GM23338 (cell line): Measurements from ENCODE around the gene JAG2. TPM values are rescaled to one million over a fixed set of nuclear protein-coding genes. Genes with fewer than 3 reads are reported as not detected.
A peak's percentile ranks its signal among the peaks of the same experiment; 100 is the strongest.

Experiments
- ATAC-seq: fragments of 200-7000 bp; cut with Tn5 transposase; 3 replicates; pipeline ENCODE4 v1.9.1; 2020
- DNase-seq: peaks from one replicate; pipeline ENCODE4 v3.0.0-alpha.2; 2015; ENCODE audit warnings: low spot score
- H2AFZ ChIP-seq: fragments of 200-600 bp; sonication (generic); 2 replicates; pipeline ENCODE4 v1.8.0; 2016; ENCODE audit warnings: antibody characterized with exemption, mild to moderate bottlenecking, moderate library complexity
- H3F3A ChIP-seq: fragments of 200-600 bp; sonication (generic); replicated peaks from 2 replicates; pipeline ENCODE4 v1.8.0; 2017; ENCODE audit warnings: antibody characterized with exemption, mixed run types, low read depth
- H3K27ac ChIP-seq: fragments of 200-600 bp; sonication (generic); 2 replicates; pipeline ENCODE4 v1.6.1; 2016; ENCODE audit warnings: low read depth
- H3K27me3 ChIP-seq: fragments of 200-600 bp; sonication (generic); 2 replicates; pipeline ENCODE4 v1.8.0; 2016; ENCODE audit warnings: mild to moderate bottlenecking, mixed run types, moderate library complexity; ENCODE audit not compliant: insufficient read depth
- H3K36me3 ChIP-seq: fragments of 200-600 bp; sonication (generic); 2 replicates; pipeline ENCODE4 v1.8.0; 2016; ENCODE audit warnings: mild to moderate bottlenecking; ENCODE audit not compliant: insufficient read depth
- H3K4me1 ChIP-seq: fragments of 200-600 bp; sonication (generic); 2 replicates; pipeline ENCODE4 v1.8.0; 2016; ENCODE audit warnings: mild to moderate bottlenecking, moderate library complexity; ENCODE audit not compliant: insufficient read depth
- H3K4me2 ChIP-seq: fragments of 200-600 bp; sonication (generic); 2 replicates; pipeline ENCODE4 v1.7.1; 2017; ENCODE audit warnings: mixed run types
- H3K4me3 ChIP-seq: fragments of 200-600 bp; sonication (generic); 2 replicates; pipeline ENCODE4 v1.6.1; 2016; ENCODE audit warnings: mixed run types
- H3K79me2 ChIP-seq: fragments of 200-600 bp; sonication (generic); replicated peaks from 2 replicates; pipeline ENCODE4 v1.8.0; 2017; ENCODE audit warnings: mild to moderate bottlenecking; ENCODE audit not compliant: insufficient read depth
- H3K9me2 ChIP-seq: fragments of 200-600 bp; sonication (generic); 2 replicates; pipeline ENCODE4 v1.8.0; 2017; ENCODE audit not compliant: insufficient read depth
- H4K20me1 ChIP-seq: fragments of 200-600 bp; sonication (generic); replicated peaks from 2 replicates; pipeline ENCODE4 v1.8.0; 2017; ENCODE audit warnings: mild to moderate bottlenecking; ENCODE audit not compliant: insufficient read depth
- H3K27ac Mint-ChIP-seq: 2 replicates; pipeline ENCODE4 v1.8.0; 2020; ENCODE audit warnings: inconsistent platforms, mild to moderate bottlenecking, moderate library complexity, mixed read lengths
- H3K27me3 Mint-ChIP-seq: 3 replicates; pipeline ENCODE4 v1.8.0; 2022; ENCODE audit warnings: low read depth, mild to moderate bottlenecking, moderate library complexity, mixed read lengths, inconsistent platforms; ENCODE audit not compliant: insufficient read depth, poor library complexity
- H3K36me3 Mint-ChIP-seq: 3 replicates; pipeline ENCODE4 v1.8.0; 2021; ENCODE audit warnings: low read depth, mild to moderate bottlenecking, inconsistent platforms, moderate library complexity, mixed read lengths
- H3K4me1 Mint-ChIP-seq: 3 replicates; pipeline ENCODE4 v1.8.0; 2020; ENCODE audit warnings: mild to moderate bottlenecking, inconsistent platforms, mixed read lengths
- H3K4me3 Mint-ChIP-seq: 3 replicates; pipeline ENCODE4 v1.8.0; 2021; ENCODE audit warnings: moderate library complexity, mild to moderate bottlenecking, inconsistent platforms, mixed read lengths
- H3K9me3 Mint-ChIP-seq: 3 replicates; pipeline ENCODE4 v1.8.0; 2020; ENCODE audit warnings: moderate library complexity, mild to moderate bottlenecking, inconsistent platforms, mixed read lengths
- EZH2 ChIP-seq: fragments of 200-600 bp; sonication (generic); IDR thresholded peaks from one replicate; pipeline ENCODE4 v1.8.0; 2017; ENCODE audit warnings: antibody characterized with exemption, mild to moderate bottlenecking, low read depth; ENCODE audit not compliant: unreplicated experiment
- POLR2AphosphoS5 ChIP-seq: IDR thresholded peaks from 2 replicates; pipeline ENCODE4 v1.6.1; 2016; ENCODE audit warnings: antibody characterized with exemption, low read depth
- polyA plus RNA-seq: library from polyadenylated mRNA; unstranded; fragments of >200 nt; fragmentation: Nextera tagmentation; extraction: Ambion mirVana; gene quantifications from 2 replicates; pipeline ENCODE4 v1.2.1, GENCODE V29; 2016
- total RNA-seq: library from RNA; depleted of rRNA; stranded (reverse); fragments of >200 nt; shearing (Covaris generic); gene quantifications from 2 replicates; pipeline ENCODE4 v1.2.3, GENCODE V29; 2014
- TF ChIP-seq, protein P1 (sequence below): fragments of 250-450 bp; sonication (Bioruptor Pico); IDR thresholded peaks from 2 replicates; pipeline ENCODE4 v1.5.0; 2020; ENCODE audit warnings: mild to moderate bottlenecking, moderate library complexity

JAG2 gene
- total and polyA plus RNA-seq, 2 experiments from 2014 or later = 1.9 to 10.3 TPM

DNA sequence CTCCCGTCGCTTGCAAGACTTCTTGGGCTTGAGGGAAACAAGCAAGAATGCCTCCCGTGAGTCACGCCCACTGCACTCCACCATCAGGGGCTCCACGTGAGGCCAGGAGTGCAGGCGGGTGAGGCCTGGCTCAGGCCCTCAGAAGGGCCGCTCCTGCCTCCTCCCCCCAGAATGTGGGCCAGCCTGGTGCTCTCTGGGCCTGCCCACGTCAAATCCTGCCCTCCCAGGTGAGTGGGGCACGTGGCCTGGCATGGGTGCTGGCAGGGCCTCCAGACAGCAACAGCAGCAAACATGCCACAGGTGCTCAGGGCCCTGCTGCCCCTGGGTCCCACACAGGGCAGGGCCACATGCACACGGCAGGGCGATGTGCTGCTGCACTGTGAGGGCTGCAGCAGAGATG lies 49.2 kb upstream of the JAG2 start (continued):
- TF ChIP-seq, protein P1, sequence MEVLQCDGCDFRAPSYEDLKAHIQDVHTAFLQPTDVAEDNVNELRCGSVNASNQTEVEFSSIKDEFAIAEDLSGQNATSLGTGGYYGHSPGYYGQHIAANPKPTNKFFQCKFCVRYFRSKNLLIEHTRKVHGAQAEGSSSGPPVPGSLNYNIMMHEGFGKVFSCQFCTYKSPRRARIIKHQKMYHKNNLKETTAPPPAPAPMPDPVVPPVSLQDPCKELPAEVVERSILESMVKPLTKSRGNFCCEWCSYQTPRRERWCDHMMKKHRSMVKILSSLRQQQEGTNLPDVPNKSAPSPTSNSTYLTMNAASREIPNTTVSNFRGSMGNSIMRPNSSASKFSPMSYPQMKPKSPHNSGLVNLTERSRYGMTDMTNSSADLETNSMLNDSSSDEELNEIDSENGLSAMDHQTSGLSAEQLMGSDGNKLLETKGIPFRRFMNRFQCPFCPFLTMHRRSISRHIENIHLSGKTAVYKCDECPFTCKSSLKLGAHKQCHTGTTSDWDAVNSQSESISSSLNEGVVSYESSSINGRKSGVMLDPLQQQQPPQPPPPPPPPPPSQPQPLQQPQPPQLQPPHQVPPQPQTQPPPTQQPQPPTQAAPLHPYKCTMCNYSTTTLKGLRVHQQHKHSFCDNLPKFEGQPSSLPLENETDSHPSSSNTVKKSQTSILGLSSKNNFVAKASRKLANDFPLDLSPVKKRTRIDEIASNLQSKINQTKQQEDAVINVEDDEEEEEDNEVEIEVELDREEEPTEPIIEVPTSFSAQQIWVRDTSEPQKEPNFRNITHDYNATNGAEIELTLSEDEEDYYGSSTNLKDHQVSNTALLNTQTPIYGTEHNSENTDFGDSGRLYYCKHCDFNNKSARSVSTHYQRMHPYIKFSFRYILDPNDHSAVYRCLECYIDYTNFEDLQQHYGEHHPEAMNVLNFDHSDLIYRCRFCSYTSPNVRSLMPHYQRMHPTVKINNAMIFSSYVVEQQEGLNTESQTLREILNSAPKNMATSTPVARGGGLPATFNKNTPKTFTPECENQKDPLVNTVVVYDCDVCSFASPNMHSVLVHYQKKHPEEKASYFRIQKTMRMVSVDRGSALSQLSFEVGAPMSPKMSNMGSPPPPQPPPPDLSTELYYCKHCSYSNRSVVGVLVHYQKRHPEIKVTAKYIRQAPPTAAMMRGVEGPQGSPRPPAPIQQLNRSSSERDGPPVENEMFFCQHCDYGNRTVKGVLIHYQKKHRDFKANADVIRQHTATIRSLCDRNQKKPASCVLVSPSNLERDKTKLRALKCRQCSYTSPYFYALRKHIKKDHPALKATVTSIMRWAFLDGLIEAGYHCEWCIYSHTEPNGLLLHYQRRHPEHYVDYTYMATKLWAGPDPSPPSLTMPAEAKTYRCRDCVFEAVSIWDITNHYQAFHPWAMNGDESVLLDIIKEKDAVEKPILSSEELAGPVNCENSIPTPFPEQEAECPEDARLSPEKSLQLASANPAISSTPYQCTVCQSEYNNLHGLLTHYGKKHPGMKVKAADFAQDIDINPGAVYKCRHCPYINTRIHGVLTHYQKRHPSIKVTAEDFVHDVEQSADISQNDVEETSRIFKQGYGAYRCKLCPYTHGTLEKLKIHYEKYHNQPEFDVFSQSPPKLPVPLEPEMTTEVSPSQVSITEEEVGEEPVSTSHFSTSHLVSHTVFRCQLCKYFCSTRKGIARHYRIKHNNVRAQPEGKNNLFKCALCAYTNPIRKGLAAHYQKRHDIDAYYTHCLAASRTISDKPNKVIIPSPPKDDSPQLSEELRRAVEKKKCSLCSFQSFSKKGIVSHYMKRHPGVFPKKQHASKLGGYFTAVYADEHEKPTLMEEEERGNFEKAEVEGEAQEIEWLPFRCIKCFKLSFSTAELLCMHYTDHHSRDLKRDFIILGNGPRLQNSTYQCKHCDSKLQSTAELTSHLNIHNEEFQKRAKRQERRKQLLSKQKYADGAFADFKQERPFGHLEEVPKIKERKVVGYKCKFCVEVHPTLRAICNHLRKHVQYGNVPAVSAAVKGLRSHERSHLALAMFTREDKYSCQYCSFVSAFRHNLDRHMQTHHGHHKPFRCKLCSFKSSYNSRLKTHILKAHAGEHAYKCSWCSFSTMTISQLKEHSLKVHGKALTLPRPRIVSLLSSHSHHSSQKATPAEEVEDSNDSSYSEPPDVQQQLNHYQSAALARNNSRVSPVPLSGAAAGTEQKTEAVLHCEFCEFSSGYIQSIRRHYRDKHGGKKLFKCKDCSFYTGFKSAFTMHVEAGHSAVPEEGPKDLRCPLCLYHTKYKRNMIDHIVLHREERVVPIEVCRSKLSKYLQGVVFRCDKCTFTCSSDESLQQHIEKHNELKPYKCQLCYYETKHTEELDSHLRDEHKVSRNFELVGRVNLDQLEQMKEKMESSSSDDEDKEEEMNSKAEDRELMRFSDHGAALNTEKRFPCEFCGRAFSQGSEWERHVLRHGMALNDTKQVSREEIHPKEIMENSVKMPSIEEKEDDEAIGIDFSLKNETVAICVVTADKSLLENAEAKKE = no peak

DNA sequence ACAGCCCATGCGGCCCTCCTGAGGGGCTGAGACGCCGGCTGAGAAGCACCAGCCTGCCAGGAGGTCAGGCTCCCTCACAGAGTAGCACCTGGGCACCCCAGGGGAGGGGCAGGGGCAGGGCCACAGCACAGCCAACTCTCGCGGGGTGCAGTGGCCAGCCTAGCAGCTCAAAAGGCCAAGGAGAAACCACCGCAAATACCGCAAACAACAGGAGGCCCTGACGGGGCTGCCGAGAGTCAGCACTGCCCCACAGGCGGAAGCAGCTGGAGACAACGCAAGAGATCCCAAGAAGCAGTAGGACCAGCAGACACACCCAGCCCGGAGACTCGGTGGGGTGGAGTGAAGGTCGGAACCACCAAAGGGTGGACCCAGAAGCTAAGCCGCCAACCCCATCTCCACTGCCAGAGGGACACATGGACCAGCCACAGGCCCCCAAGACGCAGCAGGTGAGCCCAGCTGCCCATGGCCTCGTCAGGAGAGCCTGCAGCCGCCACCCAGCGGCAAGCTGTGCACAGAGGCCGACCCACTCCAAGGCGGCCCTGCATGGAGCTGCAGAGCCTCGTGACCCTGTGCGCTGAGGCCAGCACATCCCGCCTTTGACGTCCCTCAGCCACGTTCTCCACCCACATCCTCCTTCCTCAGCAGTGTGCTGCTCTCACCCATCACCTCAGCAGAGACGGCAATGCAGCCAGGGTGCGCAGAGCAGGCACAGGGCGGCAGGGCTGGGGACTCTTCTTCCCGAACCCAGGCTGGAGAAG lies 48.1 kb upstream of the JAG2 start:
- H3K9me3 Mint-ChIP-seq = no peaks in the 10 kb centered on the region; the same call in 2 of the 3 replicates
- Histone ChIP-seq H3K4me3 (no peak overlapping the region), H2AFZ (no peak overlapping the region), H3K36me3 (no peaks in the 10 kb centered on the region), H3K27me3 (no peaks in the 10 kb centered on the region), H3K79me2 (no peaks in the 10 kb centered on the region), H4K20me1 (no peaks in the 10 kb centered on the region; the same call in 1 of the 2 replicates), H3K4me1 (no peaks in the 10 kb centered on the region), H3F3A (no peaks in the 10 kb centered on the region), H3K4me2 (no peak overlapping the region), H3K9me2 (no peaks in the 10 kb centered on the region), H3K27ac (no peak overlapping the region)
- ATAC-seq = peak; percentile 15; the same call in 1 of the 3 replicates
- no peak overlapping the region for H3K4me3 Mint-ChIP-seq
- no peak for DNase-seq
- TF ChIP-seq EZH2 (no peak), POLR2AphosphoS5 (no peak)
- H3K27me3 Mint-ChIP-seq = peaks cover 10% of the 10 kb centered on the region
- H3K4me1 Mint-ChIP-seq = no peaks in the 10 kb centered on the region
- no peak overlapping the region for H3K27ac Mint-ChIP-seq
- peaks cover 3% of the 10 kb centered on the region; the same call in 1 of the 3 replicates for H3K36me3 Mint-ChIP-seq
